GM13976 (cell line): ENCODE measurements around the gene GRK5.
A peak's percentile ranks its signal among the peaks of the same experiment; 100 is the strongest.

ENCODE experiments used
- DNase-seq: peaks from one replicate; pipeline ENCODE4 v3.0.0; 2012; ENCODE audit warnings: low spot score
- in situ Hi-C: fragments of 300-500 bp; cut with MboI; formaldehyde crosslinking; loops from one replicate; pipeline ENCODE4 v1.12.0; 2022; ENCODE audit warnings: low sequenced_read_pairs, mixed read lengths, inconsistent platforms; ENCODE audit not compliant: unreplicated experiment
- TF ChIP-seq, protein P1 (sequence below): IDR thresholded peaks from 2 replicates; pipeline ENCODE4 v1.5.1; 2012; ENCODE audit warnings: borderline replicate concordance, mild to moderate bottlenecking; ENCODE audit not compliant: insufficient read depth; ENCODE audit errors: extremely low read depth, missing control alignments, control extremely low read depth

The GRK5 gene

DNA sequence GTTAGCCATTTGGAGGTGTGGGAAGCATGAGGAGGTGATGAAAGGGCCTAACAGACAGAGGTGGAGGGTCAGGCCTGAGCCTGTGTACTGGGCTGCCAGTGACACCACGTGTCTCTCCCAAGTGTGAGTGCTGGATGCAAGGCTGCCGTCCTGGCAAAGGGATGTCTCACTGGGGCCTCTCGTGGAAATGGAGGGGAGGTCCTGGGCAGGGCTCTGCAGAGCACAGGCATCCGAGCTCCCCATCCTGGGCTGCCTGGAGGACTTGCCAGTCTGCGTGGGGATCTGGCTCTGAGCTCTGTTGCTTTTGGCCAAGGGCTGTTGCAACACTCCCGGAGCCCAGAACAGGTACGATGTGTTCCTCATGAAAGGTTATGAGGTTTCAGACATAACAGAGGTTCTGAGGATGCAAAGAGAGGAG, 77.3 kb downstream of the GRK5 start:
- in situ Hi-C loops: no loop called here
- TF ChIP-seq, protein P1, sequence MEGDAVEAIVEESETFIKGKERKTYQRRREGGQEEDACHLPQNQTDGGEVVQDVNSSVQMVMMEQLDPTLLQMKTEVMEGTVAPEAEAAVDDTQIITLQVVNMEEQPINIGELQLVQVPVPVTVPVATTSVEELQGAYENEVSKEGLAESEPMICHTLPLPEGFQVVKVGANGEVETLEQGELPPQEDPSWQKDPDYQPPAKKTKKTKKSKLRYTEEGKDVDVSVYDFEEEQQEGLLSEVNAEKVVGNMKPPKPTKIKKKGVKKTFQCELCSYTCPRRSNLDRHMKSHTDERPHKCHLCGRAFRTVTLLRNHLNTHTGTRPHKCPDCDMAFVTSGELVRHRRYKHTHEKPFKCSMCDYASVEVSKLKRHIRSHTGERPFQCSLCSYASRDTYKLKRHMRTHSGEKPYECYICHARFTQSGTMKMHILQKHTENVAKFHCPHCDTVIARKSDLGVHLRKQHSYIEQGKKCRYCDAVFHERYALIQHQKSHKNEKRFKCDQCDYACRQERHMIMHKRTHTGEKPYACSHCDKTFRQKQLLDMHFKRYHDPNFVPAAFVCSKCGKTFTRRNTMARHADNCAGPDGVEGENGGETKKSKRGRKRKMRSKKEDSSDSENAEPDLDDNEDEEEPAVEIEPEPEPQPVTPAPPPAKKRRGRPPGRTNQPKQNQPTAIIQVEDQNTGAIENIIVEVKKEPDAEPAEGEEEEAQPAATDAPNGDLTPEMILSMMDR: no peak
- DNase-seq: no peak

DNA sequence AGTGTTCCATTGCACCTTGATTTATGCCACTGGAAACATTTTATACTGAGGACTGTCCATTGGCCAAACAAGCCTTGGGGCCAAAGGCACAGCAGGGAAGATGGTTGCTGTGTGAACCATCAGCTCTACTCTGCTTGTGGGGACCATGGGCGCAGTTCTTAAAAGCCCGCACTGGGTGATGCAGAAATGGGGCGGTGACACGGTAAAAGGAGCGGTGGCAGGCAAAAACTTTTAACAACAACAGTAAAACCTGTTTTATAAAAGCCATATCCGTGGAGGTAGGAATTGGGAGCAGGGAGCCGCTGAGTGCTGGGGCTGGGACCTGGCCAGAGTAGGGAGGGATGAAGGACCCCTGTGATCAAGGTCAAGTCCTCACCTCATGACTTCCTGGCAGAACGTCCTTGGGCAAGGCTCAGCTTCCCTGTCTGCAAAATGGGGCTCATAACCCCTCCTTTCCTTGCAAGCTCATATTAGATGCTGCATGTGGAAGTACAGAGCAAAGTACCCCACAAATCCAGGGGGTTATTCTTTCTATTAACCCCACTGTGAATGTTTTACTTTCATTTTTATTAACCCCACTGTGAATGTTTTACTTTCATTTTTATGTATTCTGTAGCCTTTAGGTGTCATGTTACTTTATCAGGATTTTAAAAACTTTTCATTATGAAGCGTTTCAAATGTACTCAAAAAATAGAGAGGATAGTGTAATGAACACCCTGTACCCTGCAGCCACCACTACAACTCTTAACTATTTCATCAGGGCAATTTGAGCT, 78.3 kb downstream of the GRK5 start:
- peak; percentile 59 for DNase-seq
- in situ Hi-C loops: no loop called here
- TF ChIP-seq, protein P1: no peak

DNA sequence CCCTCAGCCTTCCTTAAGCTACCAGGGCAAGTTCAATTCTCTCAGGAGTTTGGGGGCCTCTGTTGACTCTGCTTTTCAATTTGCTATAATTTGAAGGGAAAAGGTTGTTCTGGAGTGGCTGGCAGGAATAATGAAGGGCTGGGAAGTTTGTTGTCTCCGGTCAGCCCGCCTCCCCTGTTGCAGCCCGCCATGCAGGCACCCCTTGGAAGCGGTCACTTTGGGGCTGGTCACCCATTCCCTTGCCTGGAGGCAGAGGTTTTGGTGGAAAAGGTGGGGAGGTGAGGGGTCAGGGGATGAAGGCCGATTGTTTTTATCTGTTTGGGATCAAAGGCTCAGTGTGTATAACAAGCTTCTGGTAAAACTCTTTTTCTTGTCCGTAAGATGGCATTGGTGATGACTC, 79.1 kb downstream of the GRK5 start:
- DNase-seq: no peak
- TF ChIP-seq, protein P1: no peak
- in situ Hi-C loops: no loop called here

DNA sequence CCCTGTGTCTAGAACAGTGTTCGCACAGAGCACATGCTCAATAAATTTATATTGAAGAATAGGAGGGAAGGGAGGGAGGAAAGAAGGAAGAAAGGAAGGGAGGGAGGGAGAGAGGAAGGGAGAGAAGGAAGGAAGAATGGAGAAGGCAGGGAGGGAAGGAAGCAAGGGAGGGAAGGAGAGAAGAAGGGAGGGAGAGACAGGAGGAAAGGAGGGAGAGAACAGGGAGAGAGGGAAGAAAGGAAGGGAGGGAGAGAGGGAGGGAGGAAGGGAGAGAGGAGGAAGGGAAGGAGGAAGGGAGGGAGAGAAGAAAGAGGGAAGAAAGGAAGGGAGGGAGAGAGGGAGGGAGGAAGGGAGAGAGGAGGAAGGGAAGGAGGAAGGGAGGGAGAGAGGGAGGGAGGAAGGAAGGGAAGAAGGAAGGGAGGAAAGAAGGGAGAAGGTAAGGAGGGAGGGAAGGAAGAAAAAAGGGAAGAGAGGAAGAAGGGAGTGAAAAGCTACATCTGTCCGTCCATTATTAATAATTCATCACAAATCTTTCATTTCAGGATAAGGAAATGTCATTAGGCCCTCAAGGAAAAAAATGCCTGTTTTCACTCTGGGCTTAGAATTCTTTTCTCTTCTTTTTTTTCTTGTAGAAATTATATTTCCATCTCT, 79.7 kb downstream of the GRK5 start:
- TF ChIP-seq, protein P1: no peak
- in situ Hi-C loops: no loop called here
- no peak for DNase-seq

DNA sequence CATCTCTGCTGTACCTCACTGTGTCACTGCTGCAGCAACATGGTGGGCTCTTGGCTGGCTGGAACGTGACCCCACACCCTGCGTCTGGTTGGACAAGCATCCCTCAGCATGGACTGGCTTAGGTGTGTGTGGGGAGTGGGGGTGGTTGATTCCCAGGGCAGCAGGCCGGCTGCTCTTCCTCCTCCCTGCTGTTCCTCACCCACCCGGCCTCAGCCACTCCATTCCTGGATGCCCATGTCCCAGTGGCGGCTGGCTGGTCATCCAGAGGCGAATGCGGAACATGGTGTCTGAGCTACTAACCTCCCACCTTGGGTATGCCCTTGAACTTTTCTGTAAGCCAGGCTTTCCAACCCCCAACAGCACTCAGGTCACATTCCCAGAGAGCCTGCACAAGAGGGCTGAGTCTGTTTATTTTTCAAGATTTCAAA, 81.2 kb downstream of the GRK5 start:
- TF ChIP-seq, protein P1: no peak
- in situ Hi-C loops: no loop called here
- DNase-seq: no peak

DNA sequence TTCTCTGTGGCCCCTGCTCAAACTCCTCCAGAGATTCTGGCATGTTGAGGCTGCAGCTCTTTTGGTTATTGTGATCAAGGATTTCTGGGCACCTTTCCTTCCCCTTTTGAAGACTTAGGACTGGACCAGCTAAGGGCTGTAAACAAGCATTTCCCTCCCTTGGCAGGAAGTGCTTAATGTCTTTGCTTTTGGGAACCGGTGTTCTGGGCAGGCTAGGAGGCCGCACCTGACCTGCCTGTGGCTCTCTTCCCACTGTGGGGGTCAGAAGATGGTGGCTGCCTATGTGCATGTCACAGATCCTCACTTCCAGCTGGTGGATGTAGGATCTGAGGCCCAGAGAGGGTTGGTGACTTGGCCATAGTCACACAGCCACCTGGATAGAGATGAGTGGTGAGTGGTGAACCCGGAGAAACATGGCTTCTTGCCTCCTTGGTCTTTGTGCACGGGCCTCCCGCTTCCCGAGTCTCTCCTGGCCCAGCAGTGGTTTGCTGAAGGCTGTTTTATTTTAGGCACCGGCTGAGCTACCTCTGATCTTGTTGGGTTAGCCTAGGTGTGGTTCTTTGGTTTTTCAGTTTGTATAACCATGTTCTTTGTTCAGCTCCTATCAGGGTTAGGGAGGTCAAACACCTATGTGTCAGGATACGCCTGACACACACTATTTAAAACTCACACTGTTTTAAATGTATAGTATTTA, 82.0 kb downstream of the GRK5 start:
- DNase-seq: no peak
- TF ChIP-seq, protein P1: no peak
- in situ Hi-C loops: no loop called here
